Stimulated activated naive CD8-positive, alpha-beta T cell treated with anti-CD3 and anti-CD28 coated beads, Interleukin-15, Interleukin-2, amounts not matched to agents 100 U/mL and 50 U/mL, for 24 hours (primary cell): ENCODE measurements around the gene GABRB2.

Experiments used
- ATAC-seq: fragments of 150-1000 bp; cut with Tn5 transposase; one replicate; pipeline ENCODE4 v1.10.0; 2021
- DNase-seq: peaks from one replicate; pipeline ENCODE4 v3.0.0; 2021

The GABRB2 gene

DNA sequence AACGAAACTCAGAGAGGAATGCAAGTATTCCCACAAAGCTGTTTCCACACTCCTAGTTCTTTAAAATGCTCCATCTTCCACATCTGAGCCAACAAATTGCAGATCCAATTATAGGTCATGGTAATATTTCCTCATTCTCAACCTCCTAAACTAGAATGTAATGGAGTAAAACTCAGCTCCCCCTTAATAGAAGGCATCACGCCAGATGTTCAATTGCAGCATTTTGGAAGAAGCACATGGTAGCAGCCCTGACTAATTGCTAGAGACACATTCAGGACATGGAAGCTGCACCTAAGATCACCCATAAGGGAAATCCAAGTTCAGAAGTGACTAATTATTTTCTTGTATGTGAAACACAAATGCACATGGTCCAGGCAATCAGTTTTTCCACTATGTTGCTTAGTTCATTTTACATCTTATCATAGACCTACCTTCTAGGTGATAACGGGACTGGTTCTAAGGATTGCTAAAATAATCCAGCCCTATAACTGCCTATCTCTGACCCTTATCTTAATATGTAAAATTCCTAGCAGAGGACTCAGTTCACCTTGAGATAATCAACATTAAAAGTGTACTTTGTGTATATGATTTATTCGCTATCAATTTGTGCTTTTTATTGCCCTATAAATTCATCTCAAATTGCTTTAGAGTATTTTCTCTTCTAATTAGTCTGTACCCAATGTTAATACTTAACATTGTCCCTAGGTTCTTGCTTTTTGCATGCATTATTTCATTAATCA is 75.1 kb downstream of the GABRB2 start:
- ATAC-seq (no peak), DNase-seq (no peak)

DNA sequence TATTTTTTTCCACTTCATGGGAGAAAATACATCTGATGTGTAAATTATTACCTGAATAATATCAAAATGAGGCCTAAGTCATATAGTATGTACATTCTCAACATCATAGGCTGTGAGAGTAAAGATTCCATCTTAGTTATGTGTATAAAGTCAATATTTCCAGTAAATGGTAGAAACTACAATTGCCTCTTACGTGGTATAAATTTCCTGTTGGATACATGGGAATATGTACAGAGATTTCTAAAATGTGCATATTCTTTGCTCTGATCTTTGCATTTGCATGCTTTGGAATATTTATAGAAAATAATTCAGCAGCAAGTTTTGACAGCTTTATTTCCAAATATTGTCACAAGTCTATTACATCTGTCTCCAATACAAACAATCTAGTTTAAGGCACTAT is 78.8 kb downstream of the GABRB2 start:
- no peak for ATAC-seq
- no peak for DNase-seq

DNA sequence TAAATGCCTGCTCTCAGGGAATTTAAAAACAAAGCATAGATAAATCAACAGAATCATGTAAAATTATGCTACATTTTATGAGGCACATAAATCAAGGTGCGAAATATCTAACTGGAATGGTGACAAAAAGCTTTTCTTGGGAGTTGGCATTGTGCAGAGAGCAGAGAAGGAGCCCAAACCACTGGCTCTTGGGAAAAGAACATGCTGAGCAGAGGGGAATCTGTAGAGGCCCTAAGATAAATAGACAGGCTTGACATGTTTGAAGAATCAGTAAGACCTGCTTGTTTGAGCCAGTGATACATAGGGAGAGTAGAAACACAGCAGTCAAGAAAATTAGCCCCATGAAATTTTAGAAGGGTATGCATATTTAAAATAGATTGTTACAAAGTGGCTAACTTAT is 85.8 kb downstream of the GABRB2 start:
- no peak for DNase-seq
- no peak for ATAC-seq

DNA sequence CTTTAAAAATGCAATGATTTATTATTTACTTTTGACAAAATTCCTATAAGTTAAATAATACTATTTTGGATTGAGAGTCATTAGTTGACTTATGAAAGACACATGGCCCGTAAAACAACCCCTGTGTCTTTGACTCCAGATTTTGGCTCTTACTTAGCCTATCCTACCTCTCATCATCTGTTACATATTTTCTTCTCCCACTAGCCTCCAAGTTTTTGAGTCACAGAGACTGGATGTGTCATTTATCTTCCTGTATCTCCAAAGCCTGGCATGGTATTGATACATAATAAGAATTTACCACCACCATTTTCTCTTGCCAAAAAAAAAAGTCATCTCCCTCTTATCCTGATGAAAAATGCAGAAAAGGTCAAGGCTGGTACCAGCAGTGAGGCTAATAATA is 99.9 kb downstream of the GABRB2 start:
- ATAC-seq, result no peak
- no peak for DNase-seq

DNA sequence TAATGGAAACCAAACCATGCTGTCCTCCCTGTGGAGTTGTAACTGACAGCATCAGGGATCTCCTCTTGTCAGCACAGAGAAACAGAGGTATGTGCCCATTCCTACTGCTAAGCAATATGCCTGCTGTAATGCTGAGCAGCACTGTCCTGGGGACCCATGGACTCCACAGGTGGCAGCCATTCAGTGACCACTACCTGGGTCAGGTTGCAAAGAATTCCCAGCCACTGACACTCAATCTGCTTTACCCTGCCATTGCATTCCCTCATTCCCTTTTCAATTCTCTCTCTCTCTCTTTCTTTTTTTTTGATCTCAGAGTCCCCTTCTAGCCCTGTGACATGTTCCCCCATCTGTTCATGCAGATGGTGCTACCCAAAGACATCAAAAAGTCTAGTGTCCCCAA is 104.1 kb downstream of the GABRB2 start:
- no peak for DNase-seq
- no peak for ATAC-seq

DNA sequence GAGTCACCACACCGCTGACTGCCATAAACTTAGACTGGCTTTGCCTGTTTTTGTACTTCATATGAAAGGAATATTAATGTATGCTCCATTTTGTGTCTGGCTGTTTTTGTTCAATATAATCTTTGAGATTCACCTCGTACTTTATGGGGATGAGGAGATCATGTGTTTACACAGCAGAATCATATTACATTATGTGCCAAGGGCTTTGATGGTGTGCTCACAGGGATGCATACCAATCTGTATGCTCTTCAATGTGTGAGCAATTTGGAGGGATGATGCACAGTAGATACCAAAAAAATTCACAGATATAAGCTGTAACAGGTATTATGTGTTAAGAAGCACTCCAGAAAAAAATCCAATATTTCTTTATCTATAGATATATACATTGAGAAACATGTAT is 113.7 kb downstream of the GABRB2 start:
- DNase-seq (no peak), ATAC-seq (no peak)

DNA sequence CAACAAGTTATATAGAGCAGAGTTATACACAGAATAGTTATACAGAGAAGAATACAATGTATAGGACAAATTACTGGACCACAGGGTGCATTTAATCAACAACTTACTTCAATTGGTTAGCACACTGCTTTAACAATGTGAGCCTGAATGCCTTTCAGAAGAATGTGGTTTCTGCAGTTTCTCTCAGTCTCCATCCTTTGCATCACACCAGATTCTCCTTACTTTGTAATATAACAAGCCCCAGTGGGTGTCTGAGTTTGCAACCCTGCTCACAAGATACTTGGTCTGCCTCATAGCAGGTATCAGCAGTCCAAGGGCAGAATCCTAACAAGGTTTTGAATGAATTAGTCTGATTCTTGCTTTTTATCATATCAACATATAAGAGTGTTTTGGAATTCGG is 114.6 kb downstream of the GABRB2 start:
- ATAC-seq (no peak), DNase-seq (no peak)

DNA sequence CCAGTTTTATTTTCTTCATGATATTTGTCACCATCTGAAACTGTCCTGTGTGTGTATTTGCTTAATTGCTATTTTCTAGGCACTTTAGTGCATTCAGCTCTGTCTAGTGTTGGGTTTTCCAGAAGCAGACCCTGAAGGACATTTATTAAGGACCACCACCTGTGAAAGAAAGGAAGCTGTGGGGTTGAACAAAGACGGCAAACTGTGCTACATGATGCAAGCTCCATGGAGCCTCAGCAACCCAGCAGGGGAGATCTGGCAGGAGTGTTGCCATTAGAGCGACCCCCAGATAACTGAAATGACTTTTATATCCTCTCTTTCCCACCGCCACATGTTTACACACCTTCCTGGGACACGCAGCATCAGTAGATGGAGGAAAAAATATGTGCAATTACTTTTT is 125.5 kb downstream of the GABRB2 start:
- DNase-seq (no peak), ATAC-seq (no peak)

DNA sequence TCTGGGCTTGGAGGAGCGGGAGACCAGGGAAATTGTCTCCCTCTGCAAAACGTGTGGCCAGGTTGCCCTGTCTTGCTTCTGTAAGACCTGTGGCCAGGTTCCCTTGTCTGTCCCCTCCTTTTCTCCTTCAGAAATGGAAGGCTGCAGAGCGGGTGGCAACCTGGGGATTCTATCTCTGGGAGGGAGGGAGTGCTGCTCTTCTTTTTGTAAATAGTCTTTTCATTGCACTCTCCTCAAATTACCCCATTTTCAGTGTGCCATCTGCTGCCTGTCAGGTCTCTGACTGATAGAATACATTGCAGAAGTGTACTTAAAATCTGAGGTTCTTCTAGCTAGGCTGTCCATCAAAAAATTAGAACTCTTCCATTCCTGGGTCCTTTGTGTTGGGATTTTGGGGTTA is 126.0 kb downstream of the GABRB2 start:
- DNase-seq, result no peak
- no peak for ATAC-seq

DNA sequence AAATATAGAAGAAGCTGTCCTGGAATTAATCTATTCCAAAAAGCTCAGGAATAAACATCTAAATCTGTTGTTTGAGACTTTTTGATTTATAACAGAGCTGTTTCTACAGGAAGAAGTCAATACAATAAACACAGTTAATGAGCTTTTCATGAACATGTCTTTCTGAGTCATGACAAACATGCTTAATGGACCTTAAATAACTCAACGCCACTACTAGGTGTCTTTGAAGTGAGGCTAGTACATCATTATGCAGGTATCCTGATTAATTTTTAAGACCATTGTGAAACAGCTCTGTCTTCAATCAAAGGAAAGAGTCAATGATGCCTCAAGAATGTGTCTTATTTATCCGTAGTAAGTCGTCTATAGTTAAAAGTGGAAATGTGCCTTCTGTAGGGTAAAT is 131.6 kb downstream of the GABRB2 start:
- no peak for ATAC-seq
- no peak for DNase-seq

DNA sequence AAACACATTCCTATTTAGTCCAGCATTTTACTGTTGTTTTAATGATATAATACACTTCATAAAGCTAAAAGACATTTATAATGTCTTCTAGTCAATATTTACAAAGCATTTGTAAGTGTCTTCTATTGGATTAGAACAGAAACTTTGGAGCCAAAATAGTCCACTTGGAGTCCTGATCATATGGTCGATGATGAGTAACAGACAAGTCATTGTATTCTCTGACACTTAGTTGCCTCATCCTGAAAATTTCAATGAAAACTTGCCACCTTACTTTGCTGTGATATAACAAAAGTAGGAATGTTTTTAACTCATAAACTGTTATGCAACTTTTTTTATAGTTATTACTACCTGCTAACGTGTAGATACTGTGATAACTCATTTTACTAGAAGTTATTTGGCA is 132.5 kb downstream of the GABRB2 start:
- ATAC-seq (no peak), DNase-seq (no peak)

DNA sequence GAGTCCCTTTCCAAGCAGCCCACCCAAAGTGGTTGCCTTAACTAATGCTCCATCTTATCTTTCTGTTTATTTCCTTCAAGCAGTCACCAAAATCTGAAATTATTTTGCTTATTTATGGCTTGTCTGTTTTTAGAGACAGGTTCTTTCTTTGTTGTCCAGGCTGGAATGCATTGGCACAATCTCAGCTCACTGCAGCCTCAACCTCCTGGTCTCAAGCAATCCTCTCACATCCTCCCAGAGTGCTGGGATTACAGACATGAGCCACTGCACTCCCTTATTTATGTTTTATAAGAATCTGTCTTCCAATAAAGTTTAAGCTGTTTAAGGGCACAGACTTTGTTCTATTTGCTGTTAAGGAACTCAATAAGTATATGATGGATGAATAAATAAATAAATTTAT is 133.7 kb downstream of the GABRB2 start:
- no peak for DNase-seq
- no peak for ATAC-seq

DNA sequence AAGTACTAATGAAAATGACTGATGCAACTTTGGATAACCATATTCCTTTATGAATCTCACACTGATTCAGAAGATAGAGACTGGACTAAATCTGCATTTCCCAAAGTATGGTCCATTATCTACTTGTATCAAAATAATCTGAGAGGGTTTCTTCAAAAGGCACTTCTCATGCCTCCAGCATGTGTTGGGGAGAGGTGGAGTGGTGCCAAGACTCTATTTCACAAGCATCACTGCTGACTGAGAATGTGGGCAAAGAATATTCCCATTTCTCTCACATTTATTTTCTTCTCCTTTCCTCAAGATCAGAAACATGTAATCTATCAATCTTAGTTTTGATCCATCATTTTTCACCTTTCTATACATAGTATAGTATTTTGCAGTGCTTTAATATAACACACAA is 135.4 kb downstream of the GABRB2 start:
- ATAC-seq (no peak), DNase-seq (no peak)

DNA sequence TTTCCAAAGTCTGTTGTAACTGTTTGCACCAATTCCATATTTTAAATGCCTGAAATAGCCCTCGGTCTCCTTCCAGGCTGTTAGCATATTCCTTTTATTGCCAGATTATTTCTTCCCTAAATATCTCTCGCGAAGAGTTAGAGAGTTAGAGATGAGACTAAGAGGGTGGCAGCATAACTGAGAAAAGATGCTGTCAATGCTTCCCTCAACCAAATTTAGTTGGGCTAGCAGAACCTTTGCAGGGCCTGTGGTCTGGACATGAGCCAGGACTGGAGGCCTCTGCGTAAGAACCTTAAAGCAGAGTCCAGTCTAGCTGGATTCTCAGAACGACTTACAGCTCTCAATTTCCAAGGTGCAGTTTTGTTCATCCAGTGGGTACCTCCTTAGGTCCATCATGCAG is 135.9 kb downstream of the GABRB2 start:
- DNase-seq, result no peak
- ATAC-seq, result no peak

DNA sequence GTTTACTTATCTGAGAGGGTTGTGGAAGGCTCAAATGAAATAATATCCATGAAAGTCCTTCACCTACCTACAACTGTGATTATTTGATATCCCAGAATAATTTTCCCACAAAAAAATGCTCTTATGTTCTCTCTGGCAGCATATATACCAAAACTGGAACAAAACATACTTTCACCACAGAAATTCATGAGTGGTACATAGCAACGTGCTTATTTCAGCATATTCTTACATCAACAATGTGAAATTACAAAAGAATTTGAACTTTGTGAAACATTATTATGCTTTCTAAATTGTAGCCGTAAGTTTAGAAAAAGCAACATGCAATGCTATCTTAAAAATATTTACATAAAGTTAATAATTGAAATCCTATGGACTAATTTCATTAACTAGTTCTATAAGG is 137.1 kb downstream of the GABRB2 start:
- ATAC-seq (no peak), DNase-seq (no peak)

DNA sequence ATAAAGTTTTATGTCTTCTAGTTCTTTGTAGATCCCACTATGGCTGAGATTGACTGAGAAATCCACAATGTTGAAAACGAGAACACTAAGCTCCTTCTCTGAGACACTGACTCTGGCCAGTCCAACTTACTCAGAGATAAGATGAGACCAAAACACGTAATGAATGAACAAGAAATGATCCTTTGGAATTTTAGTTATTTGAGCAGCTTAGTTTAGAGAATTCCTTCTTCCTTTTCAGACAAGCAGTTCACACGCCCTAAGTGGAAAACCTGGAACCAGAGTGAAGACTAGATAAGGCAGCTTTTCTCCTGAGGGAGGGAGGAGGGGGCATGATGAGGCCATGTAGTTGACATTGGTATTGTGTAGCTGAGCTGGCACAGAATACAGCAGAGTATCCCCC is 139.6 kb downstream of the GABRB2 start:
- ATAC-seq (no peak), DNase-seq (no peak)

DNA sequence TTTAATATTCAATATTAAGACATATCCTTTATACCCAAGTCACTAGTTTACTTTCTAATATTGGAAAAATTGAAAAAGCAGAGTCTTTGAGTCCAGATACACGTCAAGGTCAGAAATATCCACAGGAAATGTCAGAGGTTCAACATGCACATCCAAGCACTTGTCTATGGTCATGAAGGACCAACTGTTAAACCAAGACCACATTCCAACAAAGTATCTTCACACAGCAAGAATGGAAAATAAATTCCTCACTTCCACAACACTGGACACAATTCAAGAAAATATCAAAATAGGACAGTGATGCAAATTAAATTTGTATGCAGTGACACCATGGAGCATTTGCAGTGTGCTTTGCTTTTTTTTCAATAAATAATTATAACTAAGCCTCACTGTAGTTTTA is 142.5 kb downstream of the GABRB2 start:
- DNase-seq, result no peak
- no peak for ATAC-seq

DNA sequence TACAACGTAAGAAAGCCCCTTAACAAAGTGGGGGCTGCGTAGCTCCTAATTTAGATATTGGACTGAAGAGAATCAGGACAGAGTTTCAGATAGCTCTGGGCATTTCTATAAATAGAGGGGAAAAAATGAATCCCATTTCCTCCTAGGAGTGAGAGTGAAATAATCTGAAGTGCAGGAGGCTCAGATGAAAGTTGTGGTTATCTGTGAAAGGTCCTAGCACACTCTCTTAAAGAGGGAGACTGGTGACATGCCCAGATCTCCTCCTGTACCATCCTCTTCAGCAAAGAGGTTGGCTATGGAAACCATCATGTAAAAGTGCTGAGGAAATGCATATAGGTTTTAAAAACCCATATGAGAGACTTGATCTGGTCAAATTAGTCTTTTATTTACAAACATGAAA is 143.4 kb downstream of the GABRB2 start:
- DNase-seq, result no peak

DNA sequence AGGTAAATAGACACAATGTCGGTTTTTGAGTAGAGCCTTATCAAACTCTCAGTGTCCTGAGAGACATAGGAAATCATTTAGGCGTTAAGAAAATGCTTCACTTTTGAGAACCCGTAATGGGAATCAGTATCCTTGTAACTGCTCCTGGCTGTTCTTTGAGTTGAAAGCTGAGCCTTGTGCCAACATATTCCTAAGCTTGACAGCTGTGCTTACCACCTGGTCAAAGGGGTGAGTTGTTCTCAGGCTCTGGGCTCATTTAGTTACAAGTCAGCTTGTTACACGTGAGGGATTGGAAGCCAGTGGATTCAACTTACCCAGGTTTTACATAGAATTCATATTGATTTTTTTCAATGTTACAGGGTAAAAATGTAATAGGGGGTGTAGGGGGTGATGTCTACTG is 145.9 kb downstream of the GABRB2 start:
- DNase-seq (no peak), ATAC-seq (no peak)

More for the DNA sequence above, 143.4 kb downstream of the GABRB2 start:
- ATAC-seq, result no peak

DNA sequence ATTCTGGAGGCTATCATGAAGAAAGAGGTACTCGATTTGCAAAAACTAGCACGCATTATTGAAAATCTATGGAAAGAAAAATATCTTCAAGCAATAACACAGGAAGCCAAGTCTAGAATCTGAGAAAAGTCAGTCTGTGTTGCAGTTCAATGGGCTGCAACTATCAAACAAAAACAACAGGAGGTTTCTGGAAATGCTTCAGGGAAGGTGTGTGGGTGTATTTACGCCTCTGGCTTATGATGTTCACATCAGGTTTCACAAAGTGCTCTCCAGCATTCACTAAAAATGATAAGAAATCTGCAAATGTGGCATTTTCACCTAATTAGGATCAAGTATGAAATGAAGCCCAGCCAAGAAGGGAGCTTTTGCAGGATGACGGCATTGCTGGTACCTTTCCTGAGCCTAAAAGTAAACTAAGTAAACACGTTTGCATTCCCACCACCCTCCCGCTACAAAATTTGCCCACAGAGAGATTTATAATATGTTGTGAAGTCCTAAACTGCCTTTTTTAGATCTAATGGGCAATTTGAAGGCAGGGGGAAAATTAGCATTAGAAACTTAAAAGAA is 146.4 kb downstream of the GABRB2 start:
- DNase-seq (no peak), ATAC-seq (no peak)

DNA sequence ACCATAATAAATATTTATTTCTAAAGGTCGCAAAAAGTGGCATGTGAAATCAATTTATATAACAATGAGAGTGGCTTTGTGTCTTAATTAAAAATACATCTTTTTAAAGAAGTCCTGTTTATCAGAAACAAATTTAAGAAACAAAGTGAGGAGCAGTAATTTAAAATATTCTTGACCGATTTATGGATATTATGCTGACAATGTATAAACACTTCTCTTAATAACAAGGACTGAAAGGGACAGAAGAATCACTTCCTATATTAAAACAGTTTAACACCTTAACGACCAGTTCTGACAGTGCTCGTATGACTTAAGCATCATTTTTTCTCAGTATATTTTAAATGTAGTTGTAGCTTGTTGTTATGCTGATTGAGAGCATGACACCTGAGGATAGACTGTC is 149.1 kb downstream of the GABRB2 start:
- no peak for ATAC-seq
- DNase-seq, result no peak

DNA sequence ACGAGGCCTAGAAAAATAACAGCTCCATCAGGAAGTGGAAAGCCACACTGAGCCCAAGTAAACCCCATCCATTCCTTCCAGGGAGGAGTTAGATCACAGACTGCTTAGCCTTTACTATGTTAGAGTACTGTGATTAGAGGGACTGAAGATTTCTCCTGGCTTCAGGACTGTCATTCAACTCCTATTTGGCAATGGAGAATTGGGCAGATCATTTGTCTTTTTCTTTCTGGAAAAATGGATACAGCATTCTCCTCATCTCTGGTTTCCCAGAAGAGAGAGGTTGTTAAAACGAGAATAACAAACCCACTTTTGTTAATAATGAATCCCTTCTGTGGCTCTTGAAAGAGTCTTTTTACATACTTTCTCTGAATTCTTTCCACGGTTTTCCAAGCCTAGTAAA is 150.4 kb downstream of the GABRB2 start:
- ATAC-seq (no peak), DNase-seq (no peak)

DNA sequence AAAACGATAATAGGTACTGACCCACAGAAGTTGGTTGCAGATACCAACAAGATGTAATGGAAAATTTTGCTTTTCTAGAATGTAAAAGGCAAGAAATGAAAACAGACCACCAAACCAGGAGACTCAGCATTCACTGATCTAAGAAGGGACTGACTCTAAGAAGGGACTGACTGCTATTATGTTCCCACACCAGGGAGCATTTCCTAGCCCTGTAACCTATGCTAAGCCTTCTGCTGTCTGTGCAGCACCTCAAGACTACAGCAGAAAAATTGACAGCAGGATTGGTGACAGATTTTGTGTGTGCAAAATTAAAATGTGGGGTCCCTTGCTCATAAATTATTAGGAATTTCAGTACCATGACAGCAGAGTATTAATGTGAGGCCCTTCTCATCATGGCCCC is 154.8 kb downstream of the GABRB2 start:
- DNase-seq, result no peak
- no peak for ATAC-seq

DNA sequence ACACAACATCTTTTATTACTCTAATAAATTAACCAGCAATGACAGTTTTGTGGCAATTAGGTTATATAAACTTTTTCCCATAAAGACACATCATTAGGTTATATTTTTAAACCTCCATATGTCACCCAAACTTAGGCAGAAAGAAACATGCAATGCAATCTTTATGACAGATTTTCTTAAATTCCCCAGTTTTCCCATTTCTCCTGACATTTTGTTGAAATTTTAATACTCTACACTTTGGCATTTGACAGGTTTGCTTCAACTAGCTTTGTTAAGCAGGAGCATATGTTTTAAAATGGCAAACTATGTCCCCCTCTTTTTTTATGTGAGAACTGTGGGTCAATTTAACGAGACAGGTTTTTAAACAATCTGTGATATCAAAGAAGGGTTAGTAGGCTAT is 155.5 kb downstream of the GABRB2 start:
- no peak for ATAC-seq

DNA sequence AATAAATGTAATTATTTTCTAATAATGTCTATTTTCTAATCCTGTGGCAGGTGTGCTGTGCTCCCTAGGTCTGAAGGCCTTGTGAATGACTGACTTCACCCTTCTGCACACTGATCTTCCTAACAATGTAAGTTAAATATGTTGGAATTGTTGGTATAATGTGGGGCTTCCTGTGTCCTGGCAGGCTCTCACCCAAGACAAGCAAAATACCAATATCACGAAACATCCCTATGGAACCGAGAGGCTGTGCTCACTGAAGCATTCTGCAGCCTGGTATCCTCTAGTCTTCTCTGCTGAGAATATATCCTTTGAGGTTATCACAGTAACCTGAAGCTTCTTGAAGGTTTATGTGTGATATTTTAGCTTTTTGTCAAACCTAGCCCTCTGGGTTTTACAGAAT is 159.4 kb downstream of the GABRB2 start:
- ATAC-seq, result no peak
- no peak for DNase-seq

More for the DNA sequence above, 155.5 kb downstream of the GABRB2 start:
- no peak for DNase-seq
